ENCODE measurements around the gene GBP3. TPM values are rescaled to one million over a fixed set of nuclear protein-coding genes. Genes with fewer than 3 reads are reported as not detected.

GBP3 gene
- total RNA-seq, result 4.9 and 6.2 TPM in 2 replicates

GRCh38 chr1:89022167-89022959 lies at the start of gene GBP3:
GBP3 (minus strand) TSS chr1:89022866; CDS start chr1:89020721, 2,145 bp downstream.

GRCh38 chr1:89065079-89065868 lies 42.6 kb upstream of the GBP3 start, which contains the start of gene GBP1:
GBP1 (minus strand) TSS chr1:89065208; CDS start chr1:89063234, 1,974 bp downstream.

Other genes starting within 250 kb of the GBP3 start
- 38.3 and 45.6 TPM in 2 replicates for gene GTF2B, start 131.3 kb downstream of the GBP3 start, total RNA-seq
- gene KYAT3, start 30.2 kb downstream of the GBP3 start, total RNA-seq, result 17.4 and 17.9 TPM in 2 replicates
- 6.0 and 8.2 TPM in 2 replicates for gene RBMXL1, start 30.2 kb downstream of the GBP3 start, total RNA-seq
- 3.4 and 6.5 TPM in 2 replicates for gene GBP1, start 42.3 kb upstream of the GBP3 start, total RNA-seq
- 13.4 and 31.6 TPM in 2 replicates for gene GBP2, start 103.2 kb upstream of the GBP3 start, total RNA-seq
- not detected in 2 replicates for gene GBP7, start 153.1 kb upstream of the GBP3 start, total RNA-seq
- gene GBP4, start 176.1 kb upstream of the GBP3 start, total RNA-seq, result 0.54 and 1.0 TPM in 2 replicates
- under 0.01 TPM in 2 replicates for gene GBP5, start 250.0 kb upstream of the GBP3 start, total RNA-seq

Measured in dermis lymphatic vessel endothelial cell (primary cell).